Parathyroid adenoma (tissue), 2 donors: ENCODE measurements around the gene RFESD.

Experiments used
- H2AFZ ChIP-seq: fragments of 300-600 bp; sonication (generic); one replicate; pipeline ENCODE4 v1.7.0; 2017; ENCODE audit warnings: antibody characterized with exemption, mild to moderate bottlenecking
- H3K27ac ChIP-seq: fragments of 300-600 bp; sonication (generic); one replicate; pipeline ENCODE4 v1.7.0; 2017
- H3K27me3 ChIP-seq: fragments of 300-600 bp; sonication (generic); one replicate; pipeline ENCODE4 v1.7.0; 2017; ENCODE audit warnings: low read length; ENCODE audit not compliant: control insufficient read depth, insufficient read depth
- H3K36me3 ChIP-seq: fragments of 300-600 bp; sonication (generic); one replicate; pipeline ENCODE4 v1.7.0; 2017; ENCODE audit warnings: low read length; ENCODE audit not compliant: control insufficient read depth, insufficient read depth
- H3K4me1 ChIP-seq: fragments of 300-600 bp; sonication (generic); one replicate; pipeline ENCODE4 v1.7.0; 2017; ENCODE audit warnings: control low read depth
- H3K4me2 ChIP-seq: fragments of 300-600 bp; sonication (generic); one replicate; pipeline ENCODE4 v1.7.0; 2017; ENCODE audit warnings: low read length
- H3K4me3 ChIP-seq: fragments of 300-600 bp; sonication (generic); one replicate; pipeline ENCODE4 v1.7.0; 2017; ENCODE audit warnings: low read depth, low read length
- H3K79me2 ChIP-seq: fragments of 300-600 bp; sonication (generic); one replicate; pipeline ENCODE4 v1.7.0; 2017; ENCODE audit warnings: control low read depth
- H3K9ac ChIP-seq: fragments of 300-600 bp; sonication (generic); one replicate; pipeline ENCODE4 v1.7.0; 2017; ENCODE audit warnings: mild to moderate bottlenecking
- H3K9me3 ChIP-seq: fragments of 300-600 bp; sonication (generic); one replicate; pipeline ENCODE4 v1.7.0; 2017; ENCODE audit warnings: low read length; ENCODE audit not compliant: control insufficient read depth
- TF ChIP-seq, protein P1 (sequence below): fragments of 300-600 bp; sonication (generic); IDR thresholded peaks from one replicate; pipeline ENCODE4 v1.7.0; 2017; ENCODE audit warnings: antibody characterized with exemption, mild to moderate bottlenecking
- donor health status: primary hyperparathyroidism.

The RFESD gene

DNA sequence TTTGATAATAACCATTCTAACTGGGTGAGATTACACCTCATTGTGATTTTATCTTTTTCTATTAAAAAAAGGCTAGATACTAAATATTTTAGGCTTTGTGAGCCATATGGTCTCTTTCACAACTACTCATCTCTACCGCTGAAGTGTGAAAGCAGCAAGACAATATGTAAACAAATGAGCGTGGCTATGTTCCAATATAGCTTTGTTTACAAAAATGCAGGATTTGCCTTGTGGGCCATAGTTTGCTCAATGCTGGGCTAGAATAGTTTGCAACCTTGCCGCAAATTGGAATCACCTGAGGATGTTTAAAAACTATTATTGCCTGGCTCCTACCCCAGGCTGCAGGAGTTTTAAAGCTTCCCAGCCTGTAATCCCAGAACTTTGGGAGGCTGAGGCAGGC lies 36.9 kb upstream of the RFESD start:
- Histone ChIP-seq H3K27ac (no peak overlapping the region), H3K9me3 (no peaks in the 10 kb centered on the region), H3K27me3 (no peaks in the 10 kb centered on the region), H3K4me3 (no peak overlapping the region), H3K79me2 (no peaks in the 10 kb centered on the region), H3K36me3 (no peaks in the 10 kb centered on the region), H2AFZ (peak overlapping the region; percentile 3), H3K4me2 (no peak overlapping the region), H3K4me1 (no peaks in the 10 kb centered on the region), H3K9ac (no peak overlapping the region)
- TF ChIP-seq, protein P1, sequence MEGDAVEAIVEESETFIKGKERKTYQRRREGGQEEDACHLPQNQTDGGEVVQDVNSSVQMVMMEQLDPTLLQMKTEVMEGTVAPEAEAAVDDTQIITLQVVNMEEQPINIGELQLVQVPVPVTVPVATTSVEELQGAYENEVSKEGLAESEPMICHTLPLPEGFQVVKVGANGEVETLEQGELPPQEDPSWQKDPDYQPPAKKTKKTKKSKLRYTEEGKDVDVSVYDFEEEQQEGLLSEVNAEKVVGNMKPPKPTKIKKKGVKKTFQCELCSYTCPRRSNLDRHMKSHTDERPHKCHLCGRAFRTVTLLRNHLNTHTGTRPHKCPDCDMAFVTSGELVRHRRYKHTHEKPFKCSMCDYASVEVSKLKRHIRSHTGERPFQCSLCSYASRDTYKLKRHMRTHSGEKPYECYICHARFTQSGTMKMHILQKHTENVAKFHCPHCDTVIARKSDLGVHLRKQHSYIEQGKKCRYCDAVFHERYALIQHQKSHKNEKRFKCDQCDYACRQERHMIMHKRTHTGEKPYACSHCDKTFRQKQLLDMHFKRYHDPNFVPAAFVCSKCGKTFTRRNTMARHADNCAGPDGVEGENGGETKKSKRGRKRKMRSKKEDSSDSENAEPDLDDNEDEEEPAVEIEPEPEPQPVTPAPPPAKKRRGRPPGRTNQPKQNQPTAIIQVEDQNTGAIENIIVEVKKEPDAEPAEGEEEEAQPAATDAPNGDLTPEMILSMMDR = no peak

DNA sequence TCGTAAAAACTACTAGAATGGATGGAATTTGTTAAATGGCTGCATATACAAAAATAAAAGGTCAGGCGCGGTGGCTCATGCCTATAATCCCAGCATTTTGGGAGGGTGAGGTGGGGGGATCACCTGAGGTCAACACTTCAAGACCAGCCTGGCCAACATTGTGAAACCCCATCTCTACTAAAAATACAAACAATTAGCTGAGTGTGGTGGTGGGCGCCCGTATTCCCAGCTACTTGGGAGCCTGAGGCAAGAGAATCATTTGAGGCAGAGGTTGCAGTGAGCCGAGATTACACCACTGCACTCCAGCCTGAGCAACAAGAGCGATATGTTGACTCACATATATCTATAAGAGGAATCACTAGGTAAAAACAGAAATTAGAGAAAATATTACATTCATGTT lies 36.0 kb upstream of the RFESD start:
- no peaks in the 10 kb centered on the region for H3K9me3 ChIP-seq
- no peak overlapping the region for H3K4me3 ChIP-seq
- H3K36me3 ChIP-seq = no peaks in the 10 kb centered on the region
- TF ChIP-seq, protein P1 = no peak
- H3K4me1 ChIP-seq = no peaks in the 10 kb centered on the region
- H3K27me3 ChIP-seq = no peaks in the 10 kb centered on the region
- H3K4me2 ChIP-seq = no peak overlapping the region
- H3K9ac ChIP-seq = no peak overlapping the region
- H3K27ac ChIP-seq = no peak overlapping the region
- H3K79me2 ChIP-seq = no peaks in the 10 kb centered on the region
- H2AFZ ChIP-seq = no peak overlapping the region

DNA sequence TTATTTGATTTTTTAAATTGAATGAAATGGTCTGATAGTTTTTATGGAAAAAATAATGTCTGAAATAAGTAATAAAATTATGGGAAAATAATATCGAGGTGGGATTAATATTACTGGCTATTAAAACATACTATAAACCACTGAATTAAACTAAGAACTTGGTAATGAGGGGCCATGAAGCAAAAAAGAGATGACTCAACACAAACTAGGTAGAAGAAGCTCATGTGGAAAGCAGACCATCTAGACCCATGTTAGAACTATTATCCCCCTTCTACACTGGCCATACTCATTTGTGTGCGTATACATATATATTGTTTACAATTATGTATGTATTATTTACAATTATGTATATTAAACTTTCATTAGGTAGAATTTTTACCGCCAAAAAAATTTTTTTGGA lies 35.2 kb upstream of the RFESD start:
- no peaks in the 10 kb centered on the region for H3K36me3 ChIP-seq
- no peak overlapping the region for H3K4me2 ChIP-seq
- H3K27me3 ChIP-seq = no peaks in the 10 kb centered on the region
- H3K9me3 ChIP-seq = no peaks in the 10 kb centered on the region
- H3K79me2 ChIP-seq = no peaks in the 10 kb centered on the region
- H3K4me1 ChIP-seq = no peaks in the 10 kb centered on the region
- H3K9ac ChIP-seq = no peak overlapping the region
- TF ChIP-seq, protein P1 = no peak
- H3K27ac ChIP-seq = no peak overlapping the region
- H2AFZ ChIP-seq = no peak overlapping the region
- H3K4me3 ChIP-seq = no peak overlapping the region

DNA sequence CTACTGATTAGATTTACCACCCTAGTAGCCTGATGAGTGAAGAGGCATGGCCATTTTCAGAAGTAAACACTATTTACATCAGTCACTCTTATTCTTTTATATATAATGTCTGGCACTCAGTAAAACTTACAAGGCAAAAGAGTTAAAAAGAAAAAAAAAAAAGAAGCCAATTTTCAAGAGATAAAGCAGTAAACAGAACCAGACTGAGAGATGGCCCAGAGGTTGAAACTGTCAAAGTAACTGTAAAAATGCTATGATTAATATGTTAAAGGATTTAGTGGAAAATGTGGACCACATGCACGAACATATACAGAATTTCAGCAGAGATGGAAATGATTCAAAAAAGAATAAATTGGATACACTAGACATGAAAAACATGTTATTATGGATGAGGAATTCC lies 33.1 kb upstream of the RFESD start:
- Histone ChIP-seq H3K4me1 (peaks cover 2% of the 10 kb centered on the region), H2AFZ (no peak overlapping the region), H3K79me2 (no peaks in the 10 kb centered on the region), H3K36me3 (no peaks in the 10 kb centered on the region), H3K27ac (no peak overlapping the region), H3K4me3 (no peak overlapping the region), H3K9ac (no peak overlapping the region), H3K27me3 (no peaks in the 10 kb centered on the region), H3K9me3 (no peaks in the 10 kb centered on the region), H3K4me2 (no peak overlapping the region)
- TF ChIP-seq, protein P1 = no peak

DNA sequence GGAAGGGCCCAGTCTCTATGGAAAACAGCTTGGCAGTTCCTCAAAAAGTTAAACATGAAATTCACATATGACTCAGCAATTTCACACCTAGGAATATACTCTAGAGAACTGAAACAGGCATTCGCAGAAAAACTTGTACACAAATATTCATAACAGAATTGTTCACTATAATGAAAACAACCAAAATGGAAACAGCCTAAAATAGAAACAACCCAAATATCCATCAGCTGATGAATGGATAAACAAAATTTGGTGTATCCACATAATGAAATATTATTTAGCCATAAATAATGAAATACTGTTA lies 31.5 kb upstream of the RFESD start:
- H3K36me3 ChIP-seq = no peaks in the 10 kb centered on the region
- no peak overlapping the region for H3K4me2 ChIP-seq
- H3K79me2 ChIP-seq = no peaks in the 10 kb centered on the region
- no peaks in the 10 kb centered on the region for H3K27me3 ChIP-seq
- no peak overlapping the region for H3K27ac ChIP-seq
- H3K9ac ChIP-seq = no peak overlapping the region
- no peak overlapping the region for H2AFZ ChIP-seq
- H3K9me3 ChIP-seq = no peaks in the 10 kb centered on the region
- H3K4me1 ChIP-seq = peaks cover 2% of the 10 kb centered on the region
- H3K4me3 ChIP-seq = no peak overlapping the region
- TF ChIP-seq, protein P1 = no peak
